Effector CD8-positive, alpha-beta T cell (primary cell): Measurements from ENCODE around the gene ARHGAP31.

Experiments used
- DNase-seq: peaks from one replicate; lab custom pipeline; 2025; lab: John Stamatoyannopoulos, UW

The ARHGAP31 gene

GRCh38 chr3:119395923-119396358 is 101.8 kb downstream of the ARHGAP31 start:
- DNase-seq, result no peak

DNA sequence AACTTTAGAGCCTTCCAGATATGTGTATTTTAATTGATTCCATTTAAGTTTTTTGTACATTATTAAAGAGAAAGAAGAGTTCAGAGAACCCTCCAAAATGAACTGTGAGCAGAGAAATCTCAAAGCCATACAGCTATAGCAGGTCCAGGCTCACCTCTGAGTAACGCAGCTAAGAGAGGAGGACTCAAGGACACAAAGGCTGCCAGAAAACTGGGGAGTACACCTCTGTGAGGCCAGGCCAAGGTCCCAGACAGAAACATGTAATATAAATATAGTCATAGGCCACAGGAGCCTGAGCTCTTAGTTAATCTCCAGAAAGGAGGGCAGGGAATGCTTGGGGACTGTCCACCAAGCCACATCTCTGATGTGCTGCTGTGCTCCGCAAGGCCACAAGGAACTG is 102.7 kb downstream of the ARHGAP31 start:
- DNase-seq, result no peak

GRCh38 chr3:119400466-119400865 is 106.3 kb downstream of the ARHGAP31 start:
- DNase-seq, result no peak

DNA sequence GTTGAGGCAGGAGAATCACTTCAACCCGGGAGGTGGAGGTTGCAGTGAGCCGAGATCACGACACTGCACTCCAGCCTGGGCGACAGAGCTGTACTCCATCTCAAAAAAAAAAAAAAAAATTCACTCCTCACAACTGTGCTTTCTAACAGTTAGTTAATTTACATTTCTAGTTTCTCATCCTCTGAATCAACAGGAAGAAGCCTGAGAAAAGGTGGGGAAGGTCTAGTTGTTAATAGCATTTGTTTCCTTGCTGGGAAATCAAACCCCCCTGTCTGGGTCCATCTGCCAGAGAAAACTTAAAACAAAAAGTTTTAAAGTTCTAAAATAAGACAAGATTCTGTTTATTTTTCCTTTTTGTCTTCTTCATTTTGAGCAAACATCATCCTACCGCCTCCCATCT is 106.9 kb downstream of the ARHGAP31 start:
- DNase-seq, result no peak

DNA sequence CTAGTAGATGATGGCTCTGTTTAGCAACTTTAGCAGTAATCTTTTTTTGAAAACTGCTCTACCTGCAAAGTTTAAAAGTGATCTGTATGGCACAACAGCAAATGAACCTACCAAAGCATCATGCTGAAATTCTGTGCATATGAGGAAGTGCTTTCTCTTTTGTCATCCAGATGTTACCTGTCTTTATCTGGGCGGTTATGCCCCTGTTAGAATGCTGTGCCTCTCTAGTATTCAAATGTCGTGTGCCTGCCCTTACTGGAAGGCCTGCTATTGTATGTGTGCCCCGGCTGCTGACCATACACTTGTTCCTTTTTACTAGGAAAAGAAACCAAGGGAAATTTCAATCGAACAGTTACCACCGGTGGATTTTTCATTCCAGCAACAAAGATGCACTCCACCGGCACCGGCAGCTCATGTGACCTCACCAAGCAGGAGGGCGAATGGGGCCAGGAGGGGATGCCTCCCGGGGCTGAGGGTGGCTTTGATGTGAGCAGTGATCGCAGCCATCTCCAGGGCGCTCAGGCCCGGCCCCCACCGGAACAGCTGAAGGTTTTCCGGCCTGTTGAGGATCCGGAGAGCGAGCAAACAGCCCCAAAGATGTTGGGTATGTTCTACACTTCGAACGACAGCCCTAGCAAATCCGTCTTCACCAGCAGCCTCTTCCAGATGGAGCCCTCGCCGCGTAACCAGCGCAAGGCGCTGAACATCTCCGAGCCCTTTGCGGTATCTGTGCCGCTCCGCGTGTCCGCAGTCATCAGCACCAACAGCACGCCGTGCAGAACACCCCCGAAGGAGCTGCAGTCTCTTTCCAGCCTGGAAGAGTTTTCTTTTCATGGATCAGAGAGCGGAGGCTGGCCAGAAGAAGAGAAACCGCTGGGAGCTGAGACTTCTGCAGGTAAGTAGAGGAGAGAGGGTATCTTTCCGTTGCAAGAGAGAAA is 107.6 kb downstream of the ARHGAP31 start:
- no peak for DNase-seq

DNA sequence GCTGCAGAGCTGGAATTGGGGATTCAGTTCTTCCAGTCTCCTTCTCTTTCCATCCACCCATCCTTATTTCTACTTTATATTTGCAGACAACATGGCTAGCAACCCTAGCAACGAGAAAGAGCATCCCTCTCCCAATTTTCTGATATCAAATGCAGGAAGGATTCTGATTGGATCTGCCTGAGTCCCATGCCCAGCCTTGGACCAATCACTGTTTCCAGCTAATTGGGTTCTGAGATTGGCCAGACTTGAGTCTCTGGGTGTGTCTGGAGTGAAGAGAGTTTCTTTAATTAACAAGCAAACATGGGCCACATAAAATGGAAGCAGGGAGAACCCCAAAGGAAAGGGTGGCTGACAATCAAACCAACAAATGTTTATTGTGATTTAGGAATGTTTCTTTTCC is 108.6 kb downstream of the ARHGAP31 start:
- DNase-seq, result no peak

- DNase-seq, result no peak
These were observed 109.0 kb downstream of the ARHGAP31 start for GRCh38 chr3:119403201-119403600.

DNA sequence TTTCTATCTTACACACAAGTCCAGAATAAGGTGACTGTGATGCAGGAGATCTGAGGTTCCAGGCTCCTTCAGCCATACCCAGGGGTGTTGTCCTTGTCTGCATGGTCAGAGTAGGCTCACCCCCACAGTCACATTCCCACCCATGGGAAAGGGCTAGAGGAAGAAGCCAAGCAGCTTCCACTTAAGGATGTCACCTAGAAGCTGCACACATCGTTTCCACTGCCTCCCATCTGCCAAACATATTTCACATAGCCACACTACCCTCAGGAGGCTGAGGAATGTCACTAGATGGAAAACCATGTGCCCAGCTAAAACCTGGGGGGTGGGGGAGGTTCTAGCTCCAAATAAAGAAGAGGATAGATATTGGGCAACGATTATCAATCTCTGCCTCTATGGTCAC is 111.1 kb downstream of the ARHGAP31 start:
- DNase-seq, result no peak

GRCh38 chr3:119408243-119408950 is 114.2 kb downstream of the ARHGAP31 start:
- DNase-seq, result no peak

DNA sequence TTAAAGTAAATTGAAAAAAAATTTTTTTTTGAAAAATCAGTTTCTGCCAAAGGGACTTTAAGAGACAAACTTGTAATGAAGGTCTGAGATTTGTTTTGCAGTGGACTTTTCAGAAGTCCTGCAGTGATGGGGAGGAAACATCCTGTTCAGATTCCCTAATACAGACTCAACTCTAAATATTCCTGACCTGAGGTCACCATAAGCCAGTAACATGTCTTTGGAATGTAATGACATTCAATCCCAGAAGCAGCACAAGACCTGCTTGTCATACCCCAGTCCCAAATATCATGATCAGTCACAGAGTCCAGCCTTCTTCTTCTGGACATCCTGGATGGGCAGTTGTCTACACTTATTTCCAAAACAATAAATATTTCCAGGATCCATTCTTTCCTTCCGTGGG is 115.7 kb downstream of the ARHGAP31 start:
- no peak for DNase-seq

GRCh38 chr3:119413603-119414280 is 119.6 kb downstream of the ARHGAP31 start:
- DNase-seq, result no peak

DNA sequence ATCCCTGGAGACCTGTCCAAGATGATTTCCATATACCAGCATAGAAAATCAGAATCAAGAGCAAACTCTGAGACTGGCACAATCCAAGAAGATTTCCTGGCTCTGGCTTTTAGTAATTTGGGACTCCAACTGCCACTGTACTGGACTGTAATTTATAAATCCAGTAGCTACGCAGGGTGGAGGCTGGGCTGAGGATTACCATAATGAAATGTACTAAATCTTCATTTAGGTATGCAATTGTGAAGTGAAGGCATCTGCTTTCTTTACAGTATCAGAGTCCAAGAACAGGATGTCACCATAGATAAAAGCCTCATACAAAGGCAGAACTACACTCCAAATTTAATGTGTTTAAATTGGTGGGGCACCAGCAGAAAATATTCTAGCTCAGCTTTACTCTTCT is 122.7 kb downstream of the ARHGAP31 start:
- DNase-seq, result no peak

GRCh38 chr3:119417771-119418512 is 123.8 kb downstream of the ARHGAP31 start:
- no peak for DNase-seq

DNA sequence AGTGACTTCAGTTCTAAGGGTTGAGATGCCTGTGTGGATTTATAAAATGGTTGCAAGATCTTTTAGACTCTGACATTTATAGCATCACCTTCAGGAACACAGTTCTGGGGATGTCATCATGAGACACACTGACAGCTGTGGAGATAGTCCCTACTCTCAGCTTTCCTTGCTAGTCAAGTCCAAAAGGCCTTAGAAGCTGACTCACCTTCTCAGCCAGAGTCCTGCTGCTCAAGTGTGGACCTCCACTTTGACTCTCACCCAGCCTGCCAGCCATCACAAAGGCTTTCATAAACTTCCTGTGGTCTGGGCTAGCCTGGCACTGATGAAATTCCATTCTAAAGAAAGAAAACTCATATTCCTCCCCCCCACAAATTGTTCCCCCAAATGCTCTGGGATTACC is 124.5 kb downstream of the ARHGAP31 start:
- DNase-seq, result no peak

GRCh38 chr3:119420196-119420595 is 126.0 kb downstream of the ARHGAP31 start:
- no peak for DNase-seq

DNA sequence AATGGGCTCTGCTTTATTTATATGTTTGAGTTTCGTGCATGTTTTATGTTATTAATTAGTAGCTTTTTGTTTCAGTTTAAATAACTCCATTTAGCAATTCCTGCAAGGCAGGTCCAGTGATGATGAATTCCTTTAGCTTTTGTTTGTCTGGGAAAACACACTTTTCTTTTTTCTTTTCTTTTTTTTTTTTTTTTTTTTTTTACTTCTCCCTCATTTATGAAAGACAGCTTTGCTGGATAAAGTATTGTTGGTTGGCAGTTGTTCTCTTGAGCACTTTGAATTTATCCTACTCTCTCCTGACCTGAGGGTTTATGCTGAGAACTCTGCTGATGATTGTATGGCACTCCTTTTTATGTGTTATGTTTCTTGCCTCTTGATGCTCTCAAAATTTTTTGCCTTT is 133.5 kb downstream of the ARHGAP31 start:
- no peak for DNase-seq

GRCh38 chr3:119428538-119428937 is 134.4 kb downstream of the ARHGAP31 start:
- no peak for DNase-seq

DNA sequence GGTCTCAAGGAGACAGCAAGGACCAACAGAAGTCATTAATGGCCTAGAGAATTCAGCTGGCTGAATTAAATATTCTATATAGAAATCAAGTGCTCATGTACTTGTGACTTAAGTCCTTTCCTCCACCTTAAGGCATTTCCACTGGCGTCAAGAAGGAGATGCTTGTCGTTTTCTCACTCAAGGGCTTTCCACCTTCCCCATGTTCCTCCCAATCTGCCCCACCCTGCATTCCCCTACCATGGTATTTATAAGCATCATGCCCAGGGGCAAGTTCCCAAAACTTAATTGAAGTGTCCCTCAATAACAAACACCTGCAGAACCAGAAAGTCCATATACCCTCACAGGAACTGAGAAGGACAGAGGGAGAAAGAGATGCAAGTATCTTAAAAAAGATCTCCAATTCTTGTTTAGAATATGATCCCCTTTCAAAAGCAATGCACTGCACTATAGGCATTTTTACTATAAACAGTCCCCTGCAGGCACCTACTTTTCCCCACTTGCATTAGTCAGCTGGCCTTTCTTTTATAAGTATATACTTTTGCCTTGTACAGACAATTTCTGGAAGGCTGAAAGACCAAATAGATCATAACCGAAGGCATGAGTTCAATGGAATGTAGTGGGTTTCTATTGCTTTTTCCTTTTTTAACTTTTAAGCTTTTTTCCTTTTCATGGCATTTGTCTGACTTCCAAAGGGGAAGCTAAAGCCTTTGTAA is 139.6 kb downstream of the ARHGAP31 start:
- DNase-seq, result no peak

DNA sequence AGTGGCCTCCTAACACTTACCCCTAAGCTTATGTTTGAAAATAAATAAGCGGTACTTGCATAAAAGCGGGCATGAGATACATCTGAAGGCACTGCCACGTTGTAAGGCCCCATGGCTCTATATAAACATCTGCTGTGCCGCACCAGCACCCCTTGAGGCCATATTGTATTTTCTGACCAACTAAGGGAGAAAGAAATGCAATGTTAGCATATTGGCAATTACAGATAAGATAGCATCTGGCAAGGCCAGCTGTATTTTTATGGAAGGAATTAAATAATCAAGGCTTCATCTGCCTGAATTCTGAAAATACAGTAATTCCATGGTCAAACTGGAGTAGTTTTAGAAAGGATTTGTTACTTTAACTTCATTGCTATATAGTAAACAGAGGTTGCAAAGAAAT is 140.5 kb downstream of the ARHGAP31 start:
- no peak for DNase-seq

DNA sequence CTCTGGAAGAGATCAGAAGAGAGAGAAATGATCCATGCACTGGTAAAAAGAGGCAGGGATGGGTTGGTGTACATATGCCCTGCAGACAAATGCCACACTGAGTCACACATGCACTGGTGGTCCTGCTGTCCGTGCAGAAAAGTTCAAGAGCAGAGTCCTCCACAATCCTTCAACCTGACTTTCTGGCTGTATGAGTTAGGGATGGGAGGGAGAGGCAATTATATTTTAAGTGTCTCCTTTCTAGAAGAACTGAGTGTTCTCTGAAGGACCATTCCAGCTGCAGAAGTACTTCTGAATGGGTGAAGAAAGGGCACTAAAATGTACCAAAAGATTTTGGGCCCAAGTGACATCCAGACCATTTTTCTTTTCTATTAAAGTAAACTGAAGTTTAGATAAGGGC is 142.8 kb downstream of the ARHGAP31 start:
- no peak for DNase-seq

DNA sequence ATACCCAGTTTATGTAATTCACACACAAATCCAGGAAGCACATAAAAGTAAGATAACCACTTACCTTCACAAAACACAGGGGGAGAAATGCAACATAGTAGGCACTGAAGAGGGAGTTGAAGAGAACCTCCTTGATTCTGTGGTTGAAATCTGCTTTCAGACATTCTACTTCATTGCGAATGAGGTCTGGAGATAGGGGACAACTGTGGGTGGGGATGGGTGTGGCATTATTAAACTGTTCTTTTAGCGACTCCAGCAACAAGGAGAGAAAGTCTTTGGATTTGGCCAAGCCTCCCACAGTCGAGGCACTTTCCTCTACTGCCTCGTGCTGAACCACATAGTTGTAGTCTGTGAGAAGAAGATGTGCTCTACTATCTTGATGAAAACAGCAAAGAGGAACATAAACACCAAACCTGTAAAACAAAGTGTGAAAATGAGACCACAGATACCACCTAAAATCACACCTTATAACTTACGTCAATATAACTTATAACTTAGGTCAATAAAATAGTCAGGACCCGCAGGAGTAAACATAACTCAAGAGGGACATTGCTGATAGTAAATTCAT is 143.6 kb downstream of the ARHGAP31 start:
- no peak for DNase-seq
